HL-60 (cell line): ENCODE results near the gene HOXC4.

Source experiments
- DNase-seq, 2 experiments: peaks; one replicate each; pipeline ENCODE4 v3.0.0-alpha.2; 2010 to 2020; ENCODE audit warnings: low read depth in 1 of 2, low spot score in 1 of 2
- H3K27ac ChIP-seq: fragments of 250-450 bp; sonication (Bioruptor Pico); replicated peaks from 2 replicates; pipeline ENCODE4 v1.5.1; 2020; ENCODE audit warnings: mild to moderate bottlenecking, moderate library complexity
- H3K27me3 ChIP-seq: fragments of 250-450 bp; sonication (Bioruptor Pico); 2 replicates; pipeline ENCODE4 v1.5.1; 2021; ENCODE audit warnings: mild to moderate bottlenecking, moderate library complexity; ENCODE audit not compliant: insufficient read depth, poor library complexity, severe bottlenecking
- H3K4me3 ChIP-seq: replicated peaks from 2 replicates; pipeline ENCODE4 v1.5.1; 2011; ENCODE audit warnings: mild to moderate bottlenecking, control low read depth, low read length; ENCODE audit not compliant: insufficient read depth
- CTCF ChIP-seq: IDR thresholded peaks from one replicate; pipeline ENCODE4 v1.5.1; 2011; ENCODE audit warnings: low read length, control low read depth, inconsistent platforms; ENCODE audit not compliant: insufficient read depth
- GABPA ChIP-seq: IDR thresholded peaks from 2 replicates; pipeline ENCODE4 v1.6.1; 2012; ENCODE audit warnings: low read depth
- POLR2AphosphoS5 ChIP-seq: IDR thresholded peaks from 2 replicates; pipeline ENCODE4 v1.6.1; 2012; ENCODE audit warnings: low read depth
- REST ChIP-seq: IDR thresholded peaks from 2 replicates; pipeline ENCODE4 v1.6.1; 2012; ENCODE audit warnings: low read depth; ENCODE audit not compliant: insufficient replicate concordance
- SPI1 ChIP-seq: IDR thresholded peaks from 2 replicates; pipeline ENCODE4 v1.6.1; 2012; ENCODE audit warnings: low read depth, mild to moderate bottlenecking, borderline replicate concordance

The HOXC4 gene

GRCh38 chr12:54048406-54049093 is 5.1 kb upstream of the HOXC4 start:
- H3K27ac ChIP-seq = no peak overlapping the region
- DNase-seq = no peak
- peaks cover 87% of the 10 kb centered on the region for H3K27me3 ChIP-seq
- no peak overlapping the region for H3K4me3 ChIP-seq
- TF ChIP-seq SPI1 (no peak), CTCF (no peak), GABPA (no peak), REST (no peak), POLR2AphosphoS5 (no peak)

- H3K27me3 ChIP-seq = peaks cover 88% of the 10 kb centered on the region
Observed at GRCh38 chr12:54049108-54049507, 4.5 kb upstream of the HOXC4 start.

More at GRCh38 chr12:54049108-54049507, 4.5 kb upstream of the HOXC4 start:
- DNase-seq = no peak
- no peak for TF ChIP-seq GABPA
- no peak for TF ChIP-seq SPI1
- no peak for TF ChIP-seq CTCF
- TF ChIP-seq POLR2AphosphoS5 = no peak
- TF ChIP-seq REST = no peak
- no peak overlapping the region for H3K27ac ChIP-seq
- no peak overlapping the region for H3K4me3 ChIP-seq
